ENCODE measurements around the gene PCDHGA8. TPM values are rescaled to one million over a fixed set of nuclear protein-coding genes. Genes with fewer than 3 reads are reported as not detected.
"Not testable (repeated sequence)": the region's sequence is repeated elsewhere in the genome, so short reads cannot be mapped to it uniquely, and the experiment has no call there.

The PCDHGA8 gene
- polyA plus RNA-seq, 4 donors = 0.40 to 0.56 (median 0.44) TPM

DNA sequence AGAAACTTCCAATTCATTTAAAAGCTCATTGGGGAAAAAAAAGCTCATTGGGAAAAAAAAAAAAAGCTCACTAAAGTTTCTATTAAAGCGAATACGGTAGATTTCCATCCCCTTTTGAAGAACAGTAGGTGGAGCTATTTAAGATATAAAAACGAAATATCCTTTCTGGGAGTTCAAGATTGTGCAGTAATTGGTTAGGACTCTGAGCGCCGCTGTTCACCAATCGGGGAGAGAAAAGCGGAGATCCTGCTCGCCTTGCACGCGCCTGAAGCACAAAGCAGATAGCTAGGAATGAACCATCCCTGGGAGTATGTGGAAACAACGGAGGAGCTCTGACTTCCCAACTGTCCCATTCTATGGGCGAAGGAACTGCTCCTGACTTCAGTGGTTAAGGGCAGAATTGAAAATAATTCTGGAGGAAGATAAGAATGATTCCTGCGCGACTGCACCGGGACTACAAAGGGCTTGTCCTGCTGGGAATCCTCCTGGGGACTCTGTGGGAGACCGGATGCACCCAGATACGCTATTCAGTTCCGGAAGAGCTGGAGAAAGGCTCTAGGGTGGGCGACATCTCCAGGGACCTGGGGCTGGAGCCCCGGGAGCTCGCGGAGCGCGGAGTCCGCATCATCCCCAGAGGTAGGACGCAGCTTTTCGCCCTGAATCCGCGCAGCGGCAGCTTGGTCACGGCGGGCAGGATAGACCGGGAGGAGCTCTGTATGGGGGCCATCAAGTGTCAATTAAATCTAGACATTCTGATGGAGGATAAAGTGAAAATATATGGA lies 38.1 kb downstream of the PCDHGA8 start, which contains the start of gene PCDHGA12:
Gene PCDHGA12, plus strand, starts transcription at position 176 of the 782 bp plus-strand sequence. Its CDS starts 253 bp downstream, at position 429.
- DNase-seq (ENCODE audit: low read depth in 4 of 4, low spot score in 3 of 4) = no peak

DNA sequence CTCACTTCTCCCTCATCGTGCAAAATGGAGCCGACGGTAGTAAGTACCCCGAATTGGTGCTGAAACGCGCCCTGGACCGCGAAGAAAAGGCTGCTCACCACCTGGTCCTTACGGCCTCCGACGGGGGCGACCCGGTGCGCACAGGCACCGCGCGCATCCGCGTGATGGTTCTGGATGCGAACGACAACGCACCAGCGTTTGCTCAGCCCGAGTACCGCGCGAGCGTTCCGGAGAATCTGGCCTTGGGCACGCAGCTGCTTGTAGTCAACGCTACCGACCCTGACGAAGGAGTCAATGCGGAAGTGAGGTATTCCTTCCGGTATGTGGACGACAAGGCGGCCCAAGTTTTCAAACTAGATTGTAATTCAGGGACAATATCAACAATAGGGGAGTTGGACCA lies 38.9 kb downstream of the PCDHGA8 start:
- no peak for DNase-seq (ENCODE audit: low read depth in 4 of 4, low spot score in 3 of 4)

DNA sequence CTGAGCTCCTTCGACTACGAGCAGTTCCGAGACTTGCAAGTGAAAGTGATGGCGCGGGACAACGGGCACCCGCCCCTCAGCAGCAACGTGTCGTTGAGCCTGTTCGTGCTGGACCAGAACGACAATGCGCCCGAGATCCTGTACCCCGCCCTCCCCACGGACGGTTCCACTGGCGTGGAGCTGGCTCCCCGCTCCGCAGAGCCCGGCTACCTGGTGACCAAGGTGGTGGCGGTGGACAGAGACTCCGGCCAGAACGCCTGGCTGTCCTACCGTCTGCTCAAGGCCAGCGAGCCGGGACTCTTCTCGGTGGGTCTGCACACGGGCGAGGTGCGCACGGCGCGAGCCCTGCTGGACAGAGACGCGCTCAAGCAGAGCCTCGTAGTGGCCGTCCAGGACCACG lies 39.9 kb downstream of the PCDHGA8 start:
- DNase-seq (ENCODE audit: low read depth in 4 of 4, low spot score in 3 of 4) = not testable (repeated sequence)

DNA sequence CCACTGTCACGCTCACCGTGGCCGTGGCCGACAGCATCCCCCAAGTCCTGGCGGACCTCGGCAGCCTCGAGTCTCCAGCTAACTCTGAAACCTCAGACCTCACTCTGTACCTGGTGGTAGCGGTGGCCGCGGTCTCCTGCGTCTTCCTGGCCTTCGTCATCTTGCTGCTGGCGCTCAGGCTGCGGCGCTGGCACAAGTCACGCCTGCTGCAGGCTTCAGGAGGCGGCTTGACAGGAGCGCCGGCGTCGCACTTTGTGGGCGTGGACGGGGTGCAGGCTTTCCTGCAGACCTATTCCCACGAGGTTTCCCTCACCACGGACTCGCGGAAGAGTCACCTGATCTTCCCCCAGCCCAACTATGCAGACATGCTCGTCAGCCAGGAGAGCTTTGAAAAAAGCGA lies 40.3 kb downstream of the PCDHGA8 start:
- DNase-seq (ENCODE audit: low read depth in 4 of 4, low spot score in 3 of 4) = not testable (repeated sequence)

DNA sequence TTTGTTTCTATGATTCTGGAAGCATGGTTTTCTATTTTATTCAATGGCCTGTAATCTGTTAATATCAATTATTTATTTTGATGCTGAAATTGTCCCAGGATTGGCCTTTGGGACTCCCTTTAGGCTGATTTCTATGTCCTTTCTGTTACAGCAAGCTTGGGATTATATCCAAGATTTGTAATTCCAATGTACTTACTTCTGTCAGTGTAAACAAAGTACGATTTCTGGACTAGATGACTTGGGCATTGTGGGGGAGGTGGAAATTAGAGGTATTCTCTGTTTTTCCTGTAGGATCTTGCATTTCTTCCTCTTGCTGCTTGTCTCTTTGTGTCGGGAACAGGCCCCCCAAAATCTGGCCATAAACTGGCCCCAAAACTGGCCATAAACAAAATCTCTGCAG lies 41.6 kb downstream of the PCDHGA8 start:
- no peak for DNase-seq (ENCODE audit: low read depth in 4 of 4, low spot score in 3 of 4)

DNA sequence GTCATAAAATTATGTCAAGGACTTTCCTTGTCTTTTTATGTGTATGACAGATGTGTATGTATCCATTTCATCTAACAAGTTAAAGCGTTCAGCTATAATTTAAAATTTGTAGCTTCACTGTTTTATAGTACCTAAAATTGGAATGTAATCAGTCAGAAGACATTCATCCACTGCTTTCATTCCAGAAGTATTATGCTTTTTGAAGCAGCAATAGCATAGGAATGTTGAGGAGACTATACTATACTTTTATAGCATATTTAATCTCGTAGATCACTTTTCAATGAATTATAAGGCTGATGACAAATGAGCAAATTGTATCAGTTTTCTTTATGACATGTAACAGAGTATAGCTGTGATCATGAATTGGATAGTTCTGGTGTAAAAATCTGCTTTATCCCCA lies 44.8 kb downstream of the PCDHGA8 start:
- no peak for DNase-seq (ENCODE audit: low read depth in 4 of 4, low spot score in 3 of 4)

DNA sequence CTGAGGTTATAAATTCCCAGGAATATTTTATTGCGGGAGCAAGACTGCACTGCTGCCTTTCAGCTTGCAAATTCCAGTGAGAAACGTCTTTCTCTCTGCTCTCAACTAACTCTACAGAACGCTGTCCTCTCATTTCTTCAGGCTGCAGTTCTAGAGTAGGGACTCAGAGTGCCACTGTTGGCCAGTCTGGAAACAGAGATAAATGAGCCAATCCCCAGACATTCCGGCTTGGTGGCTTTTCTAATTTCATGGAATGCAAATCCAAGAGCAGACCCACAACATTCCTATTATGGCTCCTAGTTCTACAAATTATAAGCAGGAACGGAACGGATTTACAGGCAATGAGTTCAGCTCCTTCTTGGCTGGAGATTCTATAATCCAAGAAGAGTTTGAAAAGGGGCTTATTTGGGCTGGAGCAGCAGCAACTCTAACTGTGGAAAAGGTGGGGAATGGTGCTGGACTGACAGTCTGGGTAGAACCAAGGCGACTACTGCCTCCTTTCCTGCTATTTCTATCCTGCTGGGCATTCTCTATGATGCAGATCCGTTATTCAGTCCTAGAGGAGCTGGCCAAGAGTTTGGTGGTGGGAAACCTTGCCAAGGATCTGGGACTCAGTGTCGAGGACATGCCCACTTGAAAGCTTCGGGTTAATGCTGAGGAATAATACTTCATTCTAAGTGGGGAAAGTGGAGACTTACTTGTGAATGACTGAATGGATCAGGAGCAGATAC lies 47.1 kb downstream of the PCDHGA8 start:
- no peak for DNase-seq (ENCODE audit: low read depth in 4 of 4, low spot score in 3 of 4)

DNA sequence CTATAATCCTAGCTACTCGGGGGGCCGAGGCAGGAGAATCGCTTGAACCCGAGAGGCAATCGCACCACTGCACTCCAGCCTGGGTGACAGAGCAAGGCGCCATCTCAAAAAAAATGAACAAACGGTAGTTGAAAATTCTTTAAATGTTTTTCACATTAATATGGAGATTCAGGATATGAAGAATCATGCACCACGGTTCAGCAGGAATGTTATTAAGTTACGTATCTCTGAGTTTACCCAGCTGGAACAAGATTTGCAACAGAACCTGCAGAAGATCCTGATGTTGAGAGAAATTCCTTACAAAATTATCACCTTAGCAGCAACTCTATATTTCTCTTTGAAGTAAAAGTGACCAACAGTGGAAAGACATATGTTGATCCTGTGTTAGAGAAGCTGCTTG lies 47.9 kb downstream of the PCDHGA8 start:
- DNase-seq (ENCODE audit: low read depth in 4 of 4, low spot score in 3 of 4) = no peak

DNA sequence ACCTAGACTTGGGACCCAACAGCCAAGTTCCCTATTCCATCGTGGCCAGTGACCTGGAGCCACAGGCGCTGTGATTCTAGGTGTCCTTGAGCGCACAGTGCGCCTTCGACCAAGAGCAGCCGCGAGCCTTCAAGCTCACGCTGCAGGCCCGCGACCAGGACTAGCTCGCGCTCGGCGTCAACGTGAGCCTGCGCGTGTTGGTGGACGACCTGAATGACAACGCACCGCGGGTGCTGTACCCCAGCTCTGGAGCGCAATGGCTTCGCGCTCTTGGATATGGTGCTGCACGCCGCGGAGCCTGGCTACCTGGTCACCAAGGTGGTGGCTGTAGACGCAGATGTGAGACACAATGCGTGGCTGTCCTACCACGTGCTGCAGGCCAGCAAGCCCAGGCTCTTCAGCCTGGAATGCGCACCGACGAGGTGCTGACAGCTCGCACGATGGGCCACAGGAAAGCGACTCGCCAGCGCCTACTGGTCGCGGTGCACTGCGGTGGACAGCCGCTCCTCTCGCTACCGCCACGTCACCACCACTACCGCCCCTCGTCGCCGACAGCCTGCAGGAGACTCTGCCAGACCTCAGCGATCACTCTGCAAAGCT lies 49.2 kb downstream of the PCDHGA8 start:
- no peak for DNase-seq (ENCODE audit: low read depth in 4 of 4, low spot score in 3 of 4)

Other genes with a start within 250 kb of the PCDHGA8 start
- 1 to 10 TPM; 2.5 to 4.5 (median 3.4) TPM for gene PCDHB6, start 242.6 kb upstream of the PCDHGA8 start, polyA plus RNA-seq (ENCODE audit: insufficient read length in 4 of 4)
- 1 to 10 TPM; 4.0 to 7.9 (median 5.6) TPM for gene PCDHB7, start 220.0 kb upstream of the PCDHGA8 start, polyA plus RNA-seq (ENCODE audit: insufficient read length in 4 of 4)
- gene PCDHB8, start 214.8 kb upstream of the PCDHGA8 start, polyA plus RNA-seq (ENCODE audit: insufficient read length in 4 of 4) = 1 to 10 TPM; 1.2 to 3.5 (median 2.7) TPM
- 1 to 10 TPM; 4.9 to 8.4 (median 5.7) TPM for gene PCDHB16, start 210.2 kb upstream of the PCDHGA8 start, polyA plus RNA-seq (ENCODE audit: insufficient read length in 4 of 4)
- 1 to 10 TPM; 3.7 to 5.1 (median 4.5) TPM for gene PCDHB9, start 205.5 kb upstream of the PCDHGA8 start, polyA plus RNA-seq (ENCODE audit: insufficient read length in 4 of 4)
- gene PCDHB10, start 200.3 kb upstream of the PCDHGA8 start, polyA plus RNA-seq (ENCODE audit: insufficient read length in 4 of 4) = 10 to 100 TPM in 2 of 4 donors, 1 to 10 TPM in 2; 5.4 to 11.3 (median 8.3) TPM
- gene PCDHB11, start 193.0 kb upstream of the PCDHGA8 start, polyA plus RNA-seq (ENCODE audit: insufficient read length in 4 of 4) = 1 to 10 TPM; 4.9 to 7.0 (median 6.5) TPM
- gene PCDHB12, start 183.9 kb upstream of the PCDHGA8 start, polyA plus RNA-seq (ENCODE audit: insufficient read length in 4 of 4) = 1 to 10 TPM; 4.9 to 8.6 (median 5.5) TPM
- 1 to 10 TPM; 5.5 to 8.1 (median 5.9) TPM for gene PCDHB13, start 178.7 kb upstream of the PCDHGA8 start, polyA plus RNA-seq (ENCODE audit: insufficient read length in 4 of 4)
- gene PCDHB14, start 169.3 kb upstream of the PCDHGA8 start, polyA plus RNA-seq (ENCODE audit: insufficient read length in 4 of 4) = 10 to 100 TPM in 3 of 4 donors, 1 to 10 TPM in 1; 9.9 to 13.5 (median 10.6) TPM
- 10 to 100 TPM; 14.7 to 17.6 (median 16.6) TPM for gene PCDHB15, start 147.2 kb upstream of the PCDHGA8 start, polyA plus RNA-seq (ENCODE audit: insufficient read length in 4 of 4)
- gene SLC25A2, start 88.6 kb upstream of the PCDHGA8 start, polyA plus RNA-seq (ENCODE audit: insufficient read length in 4 of 4) = under 1 TPM in 1 of 4 donors, not detected in 3; 0.17 TPM
- 100 to 1,000 TPM; 142 to 184 (median 157) TPM for gene TAF7, start 71.8 kb upstream of the PCDHGA8 start, polyA plus RNA-seq (ENCODE audit: insufficient read length in 4 of 4)
- 1 to 10 TPM in 1 of 4 donors, under 1 TPM in 3; 0.47 to 1.1 (median 0.84) TPM for gene PCDHGA1, start 62.1 kb upstream of the PCDHGA8 start, polyA plus RNA-seq (ENCODE audit: insufficient read length in 4 of 4)
- 10 to 100 TPM in 1 of 4 donors, 1 to 10 TPM in 3; 5.0 to 12.8 (median 7.0) TPM for gene PCDHGA2, start 53.9 kb upstream of the PCDHGA8 start, polyA plus RNA-seq (ENCODE audit: insufficient read length in 4 of 4)
- gene PCDHGA3, start 48.8 kb upstream of the PCDHGA8 start, polyA plus RNA-seq (ENCODE audit: insufficient read length in 4 of 4) = 1 to 10 TPM; 2.3 to 6.2 (median 3.8) TPM
- 1 to 10 TPM; 1.7 to 2.1 (median 1.9) TPM for gene PCDHGB1, start 42.5 kb upstream of the PCDHGA8 start, polyA plus RNA-seq (ENCODE audit: insufficient read length in 4 of 4)
- 1 to 10 TPM; 2.3 to 4.6 (median 2.4) TPM for gene PCDHGA4, start 37.6 kb upstream of the PCDHGA8 start, polyA plus RNA-seq (ENCODE audit: insufficient read length in 4 of 4)
- gene PCDHGB2, start 32.6 kb upstream of the PCDHGA8 start, polyA plus RNA-seq (ENCODE audit: insufficient read length in 4 of 4) = 1 to 10 TPM; 3.5 to 5.2 (median 3.8) TPM
- 1 to 10 TPM; 2.2 to 6.1 (median 2.6) TPM for gene PCDHGA5, start 28.5 kb upstream of the PCDHGA8 start, polyA plus RNA-seq (ENCODE audit: insufficient read length in 4 of 4)
- gene PCDHGB3, start 22.4 kb upstream of the PCDHGA8 start, polyA plus RNA-seq (ENCODE audit: insufficient read length in 4 of 4) = 1 to 10 TPM; 1.5 to 2.8 (median 2.3) TPM
- gene PCDHGA6, start 18.7 kb upstream of the PCDHGA8 start, polyA plus RNA-seq (ENCODE audit: insufficient read length in 4 of 4) = 10 to 100 TPM in 1 of 4 donors, 1 to 10 TPM in 3; 4.9 to 11.1 (median 7.1) TPM
- gene PCDHGA7, start 9.9 kb upstream of the PCDHGA8 start, polyA plus RNA-seq (ENCODE audit: insufficient read length in 4 of 4) = 1 to 10 TPM; 1.8 to 2.5 (median 2.1) TPM
- 1 to 10 TPM; 5.0 to 7.4 (median 5.5) TPM for gene PCDHGB4, start 4.9 kb upstream of the PCDHGA8 start, polyA plus RNA-seq (ENCODE audit: insufficient read length in 4 of 4)
- 10 to 100 TPM in 1 of 4 donors, 1 to 10 TPM in 3; 9.6 to 10.3 (median 9.8) TPM for gene PCDHGB5, start 5.3 kb downstream of the PCDHGA8 start, polyA plus RNA-seq (ENCODE audit: insufficient read length in 4 of 4)
- 10 to 100 TPM in 1 of 4 donors, 1 to 10 TPM in 3; 4.9 to 10.1 (median 6.6) TPM for gene PCDHGA9, start 10.1 kb downstream of the PCDHGA8 start, polyA plus RNA-seq (ENCODE audit: insufficient read length in 4 of 4)
- gene PCDHGB6, start 15.4 kb downstream of the PCDHGA8 start, polyA plus RNA-seq (ENCODE audit: insufficient read length in 4 of 4) = 10 to 100 TPM in 1 of 4 donors, 1 to 10 TPM in 3; 6.2 to 12.1 (median 8.4) TPM
- 1 to 10 TPM; 3.1 to 4.7 (median 3.5) TPM for gene PCDHGA10, start 20.4 kb downstream of the PCDHGA8 start, polyA plus RNA-seq (ENCODE audit: insufficient read length in 4 of 4)
- gene PCDHGB7, start 25.0 kb downstream of the PCDHGA8 start, polyA plus RNA-seq (ENCODE audit: insufficient read length in 4 of 4) = 10 to 100 TPM; 13.7 to 16.9 (median 16.3) TPM
- 1 to 10 TPM; 4.3 to 5.2 (median 4.6) TPM for gene PCDHGA11, start 28.4 kb downstream of the PCDHGA8 start, polyA plus RNA-seq (ENCODE audit: insufficient read length in 4 of 4)
- gene PCDHGA12, start 37.9 kb downstream of the PCDHGA8 start, polyA plus RNA-seq (ENCODE audit: insufficient read length in 4 of 4) = 1 to 10 TPM; 1.4 to 2.1 (median 1.7) TPM
- 100 to 1,000 TPM in 3 of 4 donors, 10 to 100 TPM in 1; 98.1 to 164 (median 115) TPM for gene PCDHGC3, start 83.3 kb downstream of the PCDHGA8 start, polyA plus RNA-seq (ENCODE audit: insufficient read length in 4 of 4)
- 1 to 10 TPM; 2.7 to 3.1 (median 2.9) TPM for gene PCDHGC4, start 92.4 kb downstream of the PCDHGA8 start, polyA plus RNA-seq (ENCODE audit: insufficient read length in 4 of 4)
- 1 to 10 TPM in 1 of 4 donors, under 1 TPM in 3; 0.24 to 1.0 (median 0.38) TPM for gene PCDHGC5, start 96.4 kb downstream of the PCDHGA8 start, polyA plus RNA-seq (ENCODE audit: insufficient read length in 4 of 4)
- 10 to 100 TPM; 43.8 to 81.2 (median 61.9) TPM for gene DIAPH1, start 226.4 kb downstream of the PCDHGA8 start, polyA plus RNA-seq (ENCODE audit: insufficient read length in 4 of 4)
- 100 to 1,000 TPM in 2 of 4 donors, 10 to 100 TPM in 2; 89.9 to 112 (median 97.5) TPM for gene HDAC3, start 244.2 kb downstream of the PCDHGA8 start, polyA plus RNA-seq (ENCODE audit: insufficient read length in 4 of 4)
- 1 to 10 TPM in 1 of 4 donors, under 1 TPM in 3; 0.57 to 1.3 (median 0.75) TPM for gene RELL2, start 244.4 kb downstream of the PCDHGA8 start, polyA plus RNA-seq (ENCODE audit: insufficient read length in 4 of 4)